DND-41 (cell line): ENCODE measurements around the gene PPP6R2.

Source experiments
- ATAC-seq: fragments of 200-7000 bp; cut with Tn5 transposase; 3 replicates; pipeline ENCODE4 v1.9.1; 2021; ENCODE audit warnings: low read depth; ENCODE audit not compliant: insufficient read depth
- DNase-seq: peaks from one replicate; pipeline ENCODE4 v3.0.0-alpha.2; 2020
- H2AFZ ChIP-seq: 2 replicates; pipeline ENCODE4 v1.6.0; 2012; ENCODE audit warnings: low read depth, low read length
- H3K27ac ChIP-seq: 2 replicates; pipeline ENCODE4 v1.5.1; 2012; ENCODE audit warnings: low read length, inconsistent platforms
- H3K27me3 ChIP-seq: fragments of 200-600 bp; sonication (generic); 2 replicates; pipeline ENCODE4 v1.6.0; 2012; ENCODE audit warnings: low read length, mild to moderate bottlenecking, inconsistent platforms; ENCODE audit not compliant: insufficient read depth, poor library complexity
- H3K36me3 ChIP-seq: 2 replicates; pipeline ENCODE4 v1.5.1; 2012; ENCODE audit warnings: low read length, inconsistent platforms; ENCODE audit not compliant: insufficient read depth
- H3K4me1 ChIP-seq: 2 replicates; pipeline ENCODE4 v1.5.1; 2012; ENCODE audit warnings: mild to moderate bottlenecking, low read length; ENCODE audit not compliant: insufficient read depth
- H3K4me2 ChIP-seq: 2 replicates; pipeline ENCODE4 v1.6.0; 2012; ENCODE audit warnings: mild to moderate bottlenecking, moderate library complexity, low read length, inconsistent platforms; ENCODE audit not compliant: insufficient read depth
- H3K4me3 ChIP-seq, 2 experiments: fragments of 200-600 bp in 1 of 2; shearing (Covaris generic) in 1 of 2; 2 replicates each; pipeline ENCODE4 v1.5.1; 2012 to 2016; ENCODE audit warnings: inconsistent platforms in 2 of 2, low read length in 2 of 2, mild to moderate bottlenecking in 2 of 2, low read depth in 1 of 2, moderate library complexity in 1 of 2
- H3K79me2 ChIP-seq: 2 replicates; pipeline ENCODE4 v1.6.0; 2012; ENCODE audit warnings: low read length, inconsistent platforms; ENCODE audit not compliant: insufficient read depth
- H3K9ac ChIP-seq: 2 replicates; pipeline ENCODE4 v1.6.0; 2012; ENCODE audit warnings: low read depth, mild to moderate bottlenecking, inconsistent platforms, low read length, moderate library complexity
- H3K9me3 ChIP-seq: 2 replicates; pipeline ENCODE4 v1.5.1; 2012; ENCODE audit warnings: low read length, moderate library complexity, mild to moderate bottlenecking, inconsistent platforms; ENCODE audit not compliant: insufficient read depth, severe bottlenecking
- H4K20me1 ChIP-seq: 2 replicates; pipeline ENCODE4 v1.6.0; 2012; ENCODE audit warnings: low read length; ENCODE audit not compliant: insufficient read depth
- EZH2 ChIP-seq: IDR thresholded peaks from 3 replicates; pipeline ENCODE4 v1.6.1; 2012; ENCODE audit warnings: borderline replicate concordance, low read depth, mild to moderate bottlenecking, moderate library complexity, low read length, inconsistent platforms; ENCODE audit not compliant: severe bottlenecking
- TF ChIP-seq, protein P1 (sequence below): IDR thresholded peaks from 2 replicates; pipeline ENCODE4 v1.5.1; 2012; ENCODE audit warnings: borderline replicate concordance, low read length, moderate library complexity, mild to moderate bottlenecking; ENCODE audit not compliant: poor library complexity, severe bottlenecking; ENCODE audit errors: extremely low read depth

PPP6R2 gene

DNA sequence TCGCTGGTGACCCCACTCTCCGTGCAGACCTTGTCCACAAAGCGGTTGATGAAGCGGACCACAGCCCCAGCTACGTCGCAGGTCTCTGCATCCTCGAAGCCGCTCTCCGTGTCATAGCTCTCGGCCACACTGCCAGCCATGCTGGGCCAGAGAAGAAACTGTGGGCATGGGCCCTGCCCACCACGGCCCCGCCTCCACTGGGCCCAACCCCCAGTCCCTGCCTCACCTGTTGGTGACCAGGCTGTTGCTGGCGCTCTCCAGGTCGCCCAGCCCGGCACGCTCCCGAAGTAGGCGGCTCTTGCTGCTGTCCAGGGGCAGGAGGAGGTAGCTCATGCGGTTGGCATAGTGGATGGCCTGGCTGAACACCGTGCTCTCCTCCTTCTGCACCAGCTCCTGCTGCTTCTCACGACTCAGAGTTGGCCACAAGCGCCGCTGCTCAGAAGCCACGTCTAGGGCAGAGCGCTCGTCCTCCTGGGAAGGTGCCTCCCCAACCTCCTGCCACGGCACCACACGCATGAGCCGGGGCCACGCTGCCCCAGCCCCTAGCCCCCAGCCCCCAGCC, 118.9 kb downstream of the PPP6R2 start:
- H3K9me3 ChIP-seq: no peaks in the 10 kb centered on the region
- no peak overlapping the region for H3K27ac ChIP-seq
- H3K4me1 ChIP-seq: no peaks in the 10 kb centered on the region
- ATAC-seq (no peak), DNase-seq (no peak)
- no peaks in the 10 kb centered on the region for H3K27me3 ChIP-seq
- no peak overlapping the region for H3K4me3 ChIP-seq
- peaks cover 98% of the 10 kb centered on the region for H3K36me3 ChIP-seq
- H4K20me1 ChIP-seq: peaks cover 92% of the 10 kb centered on the region
- H3K9ac ChIP-seq: no peak overlapping the region
- no peak overlapping the region for H2AFZ ChIP-seq
- peaks cover 31% of the 10 kb centered on the region for H3K79me2 ChIP-seq
- TF ChIP-seq, protein P1, sequence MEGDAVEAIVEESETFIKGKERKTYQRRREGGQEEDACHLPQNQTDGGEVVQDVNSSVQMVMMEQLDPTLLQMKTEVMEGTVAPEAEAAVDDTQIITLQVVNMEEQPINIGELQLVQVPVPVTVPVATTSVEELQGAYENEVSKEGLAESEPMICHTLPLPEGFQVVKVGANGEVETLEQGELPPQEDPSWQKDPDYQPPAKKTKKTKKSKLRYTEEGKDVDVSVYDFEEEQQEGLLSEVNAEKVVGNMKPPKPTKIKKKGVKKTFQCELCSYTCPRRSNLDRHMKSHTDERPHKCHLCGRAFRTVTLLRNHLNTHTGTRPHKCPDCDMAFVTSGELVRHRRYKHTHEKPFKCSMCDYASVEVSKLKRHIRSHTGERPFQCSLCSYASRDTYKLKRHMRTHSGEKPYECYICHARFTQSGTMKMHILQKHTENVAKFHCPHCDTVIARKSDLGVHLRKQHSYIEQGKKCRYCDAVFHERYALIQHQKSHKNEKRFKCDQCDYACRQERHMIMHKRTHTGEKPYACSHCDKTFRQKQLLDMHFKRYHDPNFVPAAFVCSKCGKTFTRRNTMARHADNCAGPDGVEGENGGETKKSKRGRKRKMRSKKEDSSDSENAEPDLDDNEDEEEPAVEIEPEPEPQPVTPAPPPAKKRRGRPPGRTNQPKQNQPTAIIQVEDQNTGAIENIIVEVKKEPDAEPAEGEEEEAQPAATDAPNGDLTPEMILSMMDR: no peak
- no peak for TF ChIP-seq EZH2
- H3K4me2 ChIP-seq: no peak overlapping the region

DNA sequence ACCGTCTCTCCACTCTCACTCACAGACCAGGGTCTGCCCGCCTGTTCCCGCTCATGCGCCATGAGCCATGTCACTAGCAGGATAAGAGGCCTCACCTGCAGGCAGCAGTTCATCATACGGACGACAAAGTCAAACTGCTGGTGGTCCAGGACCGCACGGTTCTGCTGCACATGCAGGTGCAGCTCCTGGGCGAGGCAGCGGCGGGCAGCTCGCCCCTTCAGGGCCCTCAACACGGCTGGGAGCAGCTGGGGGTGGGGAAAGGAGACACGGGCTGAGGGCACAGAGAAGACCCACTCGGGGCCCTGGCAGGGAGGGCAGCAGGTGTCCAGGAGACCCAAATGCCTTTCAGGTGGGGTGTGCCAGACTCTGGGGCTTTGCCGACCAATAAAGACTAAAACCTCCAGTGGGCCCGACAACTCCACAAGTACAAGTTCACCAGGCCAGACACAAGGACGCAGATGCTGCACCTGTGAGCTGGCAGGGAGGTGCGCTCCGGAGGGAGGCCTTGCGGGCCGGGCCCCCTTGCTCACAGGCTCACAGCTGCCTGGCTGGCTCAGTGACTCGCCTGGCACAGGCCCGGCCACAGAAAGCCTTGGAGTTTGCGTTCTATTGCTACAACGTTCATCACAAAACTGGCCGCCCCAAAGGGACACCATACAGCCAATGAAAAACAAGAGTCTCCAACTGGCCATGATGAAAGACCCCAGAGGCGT, 120.2 kb downstream of the PPP6R2 start:
- peaks cover 100% of the 10 kb centered on the region for H3K36me3 ChIP-seq
- H3K27me3 ChIP-seq: no peaks in the 10 kb centered on the region
- H3K9ac ChIP-seq: no peak overlapping the region
- no peak for DNase-seq
- peaks cover 8% of the 10 kb centered on the region for H3K4me1 ChIP-seq
- H3K27ac ChIP-seq: no peak overlapping the region
- no peak overlapping the region for H3K4me3 ChIP-seq
- peaks cover 44% of the 10 kb centered on the region for H3K79me2 ChIP-seq
- no peak for ATAC-seq
- no peak for TF ChIP-seq EZH2
- TF ChIP-seq, protein P1: no peak
- no peaks in the 10 kb centered on the region for H3K9me3 ChIP-seq
- H3K4me2 ChIP-seq: no peak overlapping the region
- H2AFZ ChIP-seq: no peak overlapping the region
- H4K20me1 ChIP-seq: peaks cover 96% of the 10 kb centered on the region

DNA sequence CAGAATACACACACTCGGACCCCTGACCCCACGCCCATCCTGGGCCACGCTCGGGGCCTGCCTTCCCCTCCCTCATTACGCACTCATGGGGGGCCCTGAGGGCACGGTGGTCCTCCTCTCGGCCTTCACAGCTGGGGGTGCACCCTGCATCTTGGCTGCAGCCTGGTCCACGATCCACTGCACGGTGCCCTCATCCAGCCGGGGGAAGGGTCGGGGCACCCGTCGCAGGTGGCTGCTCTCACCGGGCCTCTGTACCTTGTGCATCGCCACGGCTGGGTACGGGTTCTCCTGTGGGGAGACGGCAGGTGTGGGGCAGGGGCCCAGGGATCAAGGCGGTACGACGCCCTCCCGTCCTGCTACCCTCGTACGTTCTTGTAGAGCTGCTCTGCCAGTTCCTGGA, 121.3 kb downstream of the PPP6R2 start:
- DNase-seq (no peak), ATAC-seq (no peak)
- peaks cover 19% of the 10 kb centered on the region for H3K4me1 ChIP-seq
- H3K4me2 ChIP-seq: no peak overlapping the region
- H3K36me3 ChIP-seq: peaks cover 89% of the 10 kb centered on the region
- H3K27me3 ChIP-seq: no peaks in the 10 kb centered on the region
- no peak overlapping the region for H3K4me3 ChIP-seq
- H3K79me2 ChIP-seq: peaks cover 54% of the 10 kb centered on the region
- H3K9me3 ChIP-seq: no peaks in the 10 kb centered on the region
- H2AFZ ChIP-seq: no peak overlapping the region
- TF ChIP-seq EZH2: no peak
- TF ChIP-seq, protein P1: no peak
- no peak overlapping the region for H3K9ac ChIP-seq
- H4K20me1 ChIP-seq: peaks cover 96% of the 10 kb centered on the region
- no peak overlapping the region for H3K27ac ChIP-seq
